HUES48 (cell line): Measurements from ENCODE around the gene SPIRE1.
"Not testable (repeated sequence)": the region's sequence is repeated elsewhere in the genome, so short reads cannot be mapped to it uniquely, and the experiment has no call there.

ENCODE experiments used
- H3K27ac ChIP-seq: one replicate; pipeline ENCODE4 v1.7.0; 2013; ENCODE audit warnings: low read depth, low read length, inconsistent platforms
- H3K27me3 ChIP-seq: 2 replicates; pipeline ENCODE4 v1.6.1; 2013; ENCODE audit warnings: mild to moderate bottlenecking, low read length; ENCODE audit not compliant: control insufficient read depth, insufficient read depth
- H3K36me3 ChIP-seq: 2 replicates; pipeline ENCODE4 v1.6.1; 2013; ENCODE audit warnings: low read length; ENCODE audit not compliant: control insufficient read depth, insufficient read depth
- H3K4me1 ChIP-seq: 2 replicates; pipeline ENCODE4 v1.6.1; 2013; ENCODE audit warnings: mild to moderate bottlenecking, low read length; ENCODE audit not compliant: control insufficient read depth, insufficient read depth
- H3K4me3 ChIP-seq: 2 replicates; pipeline ENCODE4 v1.5.1; 2013; ENCODE audit warnings: mild to moderate bottlenecking, low read depth, low read length
- H3K9ac ChIP-seq: 2 replicates; pipeline ENCODE4 v1.6.1; 2013; ENCODE audit warnings: mild to moderate bottlenecking, low read depth, low read length, moderate library complexity
- H3K9me3 ChIP-seq: 2 replicates; pipeline ENCODE4 v1.6.1; 2013; ENCODE audit warnings: low read length; ENCODE audit not compliant: control insufficient read depth, insufficient read depth

The SPIRE1 gene

DNA sequence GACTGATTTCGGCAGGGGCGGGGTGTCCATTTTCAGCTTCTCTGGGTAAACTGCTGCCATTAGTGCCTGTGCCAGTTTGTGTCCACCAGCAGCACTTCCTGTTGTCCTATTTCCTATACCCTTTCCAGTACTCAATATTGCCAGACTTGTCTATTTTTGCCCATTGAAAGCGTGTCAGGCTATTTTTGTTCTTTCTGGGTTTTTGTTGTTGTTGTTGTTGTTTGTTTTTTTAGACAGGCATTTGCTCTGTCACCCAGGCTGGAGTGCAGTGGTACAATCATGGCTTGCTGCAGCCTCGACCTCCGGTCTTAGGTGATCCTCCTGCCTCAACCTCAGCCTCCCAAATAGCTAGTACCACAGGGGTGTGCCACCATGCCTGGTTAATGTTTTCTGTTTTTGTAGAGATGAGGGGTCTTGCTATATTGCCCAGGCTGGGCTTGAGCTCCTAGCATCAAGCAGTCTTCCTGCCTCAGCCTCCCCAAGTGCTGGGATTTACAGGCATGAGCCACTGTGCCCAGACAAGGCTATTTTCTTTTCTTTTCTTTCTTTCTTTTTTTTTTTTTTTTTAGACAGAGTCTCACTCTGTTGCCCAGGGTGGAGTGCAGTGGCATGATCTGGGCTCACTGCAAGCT, 241.7 kb downstream of the SPIRE1 start:
- Histone ChIP-seq H3K4me1 (peaks cover 13% of the 10 kb centered on the region), H3K27me3 (no peaks in the 10 kb centered on the region), H3K27ac (peak overlapping the region; percentile 58), H3K9ac (no peak overlapping the region), H3K36me3 (no peaks in the 10 kb centered on the region), H3K4me3 (no peak overlapping the region), H3K9me3 (no peaks in the 10 kb centered on the region)

- Histone ChIP-seq H3K4me3 (no peak overlapping the region), H3K36me3 (no peaks in the 10 kb centered on the region), H3K27me3 (peaks cover 14% of the 10 kb centered on the region), H3K4me1 (peaks cover 14% of the 10 kb centered on the region), H3K9ac (no peak overlapping the region), H3K27ac (no peak overlapping the region), H3K9me3 (no peaks in the 10 kb centered on the region)
Measured at GRCh38 chr18:12411456-12411855, 246.5 kb downstream of the SPIRE1 start.

DNA sequence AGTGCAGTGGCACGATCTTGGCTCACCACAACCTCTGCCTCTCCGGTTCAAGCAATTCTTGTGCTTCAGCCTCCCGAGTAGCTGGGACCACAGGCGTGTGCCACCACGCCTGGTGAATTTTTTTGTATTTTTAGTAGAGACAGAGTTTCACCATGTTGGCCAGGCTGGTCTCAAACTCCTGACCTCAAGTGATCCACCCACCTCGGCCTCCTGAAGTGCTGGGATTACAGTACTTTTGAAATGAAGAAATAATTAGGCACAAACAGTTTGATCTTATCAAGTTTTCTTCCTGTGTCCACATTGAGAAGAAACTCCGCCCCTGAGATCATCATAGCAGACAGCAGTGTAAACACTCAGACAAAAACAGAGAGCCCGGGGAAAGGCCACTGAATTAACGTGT, 247.2 kb downstream of the SPIRE1 start:
- not testable (repeated sequence) for H3K27ac ChIP-seq, H3K4me3 ChIP-seq, H3K4me1 ChIP-seq

GRCh38 chr18:12410081-12410481, 247.8 kb downstream of the SPIRE1 start:
- no peaks in the 10 kb centered on the region for H3K36me3 ChIP-seq
- peaks cover 26% of the 10 kb centered on the region for H3K27me3 ChIP-seq
- H3K27ac ChIP-seq, result no peak overlapping the region
- peaks cover 5% of the 10 kb centered on the region for H3K4me1 ChIP-seq
- no peak overlapping the region for H3K4me3 ChIP-seq
- no peaks in the 10 kb centered on the region for H3K9me3 ChIP-seq
- no peak overlapping the region for H3K9ac ChIP-seq

More for the DNA sequence above, 247.2 kb downstream of the SPIRE1 start:
- not testable (repeated sequence) for H3K9ac ChIP-seq, H3K36me3 ChIP-seq, H3K9me3 ChIP-seq
- H3K27me3 ChIP-seq, result peaks cover 21% of the 10 kb centered on the region

DNA sequence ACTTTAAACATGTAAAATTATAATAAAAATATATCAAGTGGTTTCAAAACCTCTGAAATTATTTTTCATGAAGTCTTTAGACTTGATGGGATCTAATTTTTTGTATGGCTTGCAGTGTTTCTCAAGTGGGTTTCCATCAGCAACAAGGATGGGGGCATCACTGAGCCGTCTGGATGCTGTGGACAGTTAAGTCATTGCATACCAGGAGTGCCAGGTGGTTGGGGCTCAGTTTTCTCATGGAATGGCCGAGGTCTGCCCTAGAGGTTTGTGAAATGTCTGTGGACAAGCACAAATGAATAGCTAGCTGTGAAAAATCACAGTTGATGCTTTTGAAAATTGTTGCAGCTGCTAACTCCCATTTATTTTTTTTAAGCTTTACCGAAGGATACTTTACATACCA, 248.4 kb downstream of the SPIRE1 start:
- Histone ChIP-seq H3K36me3 (no peaks in the 10 kb centered on the region), H3K27me3 (peaks cover 28% of the 10 kb centered on the region), H3K27ac (no peak overlapping the region), H3K9ac (no peak overlapping the region), H3K4me1 (peaks cover 5% of the 10 kb centered on the region), H3K9me3 (no peaks in the 10 kb centered on the region), H3K4me3 (no peak overlapping the region)

DNA sequence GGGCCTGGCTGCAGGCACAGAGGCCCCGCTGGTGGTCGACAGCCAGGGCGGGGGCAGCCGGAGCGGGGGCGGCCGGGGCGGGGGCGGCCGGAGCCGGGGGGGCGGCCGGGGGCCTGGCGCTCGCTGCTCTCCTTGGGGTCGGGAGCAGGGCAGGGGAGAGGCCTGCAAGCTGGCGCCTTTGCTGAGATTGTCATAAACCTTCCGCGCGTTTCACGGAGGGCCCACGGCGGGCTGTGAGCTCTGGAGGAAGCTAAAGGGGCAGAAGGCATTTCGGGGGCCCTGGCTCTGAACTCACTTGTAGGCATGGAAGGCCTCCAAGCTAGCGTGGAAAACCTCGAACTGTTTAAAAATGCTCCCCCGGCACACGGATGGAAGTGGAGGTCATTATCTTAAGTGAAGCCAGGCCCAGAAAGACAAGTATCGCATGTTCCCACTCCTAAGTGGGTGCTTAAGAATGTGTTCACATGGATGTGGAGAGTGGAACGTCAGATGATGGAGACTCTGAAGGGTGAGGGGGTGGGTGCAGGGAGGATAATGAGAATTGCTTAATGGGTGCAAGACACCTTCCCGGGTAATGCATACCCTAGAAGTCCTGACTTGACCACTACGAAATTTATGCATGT, 249.5 kb downstream of the SPIRE1 start:
- no peaks in the 10 kb centered on the region for H3K36me3 ChIP-seq
- H3K9me3 ChIP-seq, result no peaks in the 10 kb centered on the region
- peak overlapping the region; percentile 77; the same call in 1 of the 2 replicates for H3K9ac ChIP-seq
- peaks cover 5% of the 10 kb centered on the region for H3K4me1 ChIP-seq
- peak overlapping the region; percentile 78 for H3K27ac ChIP-seq
- H3K4me3 ChIP-seq, result peak overlapping the region; percentile 65
- H3K27me3 ChIP-seq, result peaks cover 28% of the 10 kb centered on the region

DNA sequence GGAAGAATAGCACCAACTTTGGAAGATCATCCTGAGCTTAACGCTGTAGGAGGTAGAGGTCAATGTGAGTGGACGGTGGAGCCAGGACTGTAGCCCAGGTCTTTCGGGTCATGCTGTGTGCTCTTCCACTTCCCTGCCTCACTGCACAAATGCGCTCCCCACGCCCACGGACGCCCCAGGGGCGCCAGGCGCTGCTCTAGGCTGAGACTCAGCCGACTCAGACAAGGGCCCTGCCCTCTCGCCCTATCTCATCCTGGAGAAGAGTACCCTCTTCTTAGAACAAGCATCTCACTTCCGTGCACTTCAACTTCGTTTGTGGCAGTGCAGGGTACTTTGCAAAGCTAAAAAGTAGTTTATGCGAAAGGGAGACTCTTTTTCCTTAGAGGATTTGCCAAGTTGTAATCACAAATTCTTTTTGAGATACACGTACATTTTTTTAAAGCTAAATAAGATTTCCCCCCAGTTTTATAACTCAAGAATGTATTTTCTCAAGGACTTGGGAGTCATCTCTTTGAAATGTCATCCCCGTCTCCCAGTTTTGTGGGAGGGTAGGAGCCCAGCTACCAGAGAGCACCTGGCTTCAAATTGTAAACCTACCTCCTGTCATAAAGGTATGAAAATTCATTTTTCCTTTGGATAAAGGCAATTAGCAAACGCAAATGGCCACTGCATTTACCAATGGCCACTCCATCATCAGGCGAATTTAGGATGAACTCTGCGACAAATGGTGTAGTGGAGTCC, 251.4 kb downstream of the SPIRE1 start:
- no peaks in the 10 kb centered on the region for H3K9me3 ChIP-seq
- H3K4me1 ChIP-seq, result peaks cover 5% of the 10 kb centered on the region
- no peak overlapping the region for H3K9ac ChIP-seq
- no peak overlapping the region for H3K27ac ChIP-seq
- no peaks in the 10 kb centered on the region for H3K36me3 ChIP-seq
- no peak overlapping the region for H3K4me3 ChIP-seq
- H3K27me3 ChIP-seq, result peaks cover 28% of the 10 kb centered on the region

DNA sequence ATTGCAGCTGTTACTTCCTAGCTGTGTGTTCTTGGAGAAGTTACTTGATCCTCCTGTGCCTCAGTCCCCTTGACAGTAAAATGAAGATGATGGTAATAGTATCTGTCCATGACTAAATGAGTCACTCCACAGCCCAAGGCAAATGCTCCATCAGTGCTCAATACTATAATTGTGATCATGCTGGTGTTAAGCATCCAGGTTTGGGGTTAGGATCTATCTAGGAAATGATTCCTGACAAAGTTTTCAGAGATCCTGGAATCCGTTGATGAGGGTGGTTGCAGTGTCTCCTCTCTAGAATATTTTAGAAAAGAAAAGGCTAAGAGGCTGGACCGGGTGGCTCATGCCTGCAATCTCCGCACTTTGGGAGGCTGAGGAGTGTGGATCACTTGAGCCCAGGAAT, 252.8 kb downstream of the SPIRE1 start:
- Histone ChIP-seq H3K9me3 (no peaks in the 10 kb centered on the region), H3K4me3 (no peak overlapping the region), H3K27ac (no peak overlapping the region), H3K27me3 (peaks cover 28% of the 10 kb centered on the region), H3K9ac (no peak overlapping the region), H3K36me3 (no peaks in the 10 kb centered on the region), H3K4me1 (peaks cover 5% of the 10 kb centered on the region)

GRCh38 chr18:12403601-12404506, 254.1 kb downstream of the SPIRE1 start:
- peaks cover 28% of the 10 kb centered on the region for H3K27me3 ChIP-seq
- H3K9ac ChIP-seq, result no peak overlapping the region
- peaks cover 5% of the 10 kb centered on the region for H3K4me1 ChIP-seq
- no peak overlapping the region for H3K4me3 ChIP-seq
- H3K27ac ChIP-seq, result no peak overlapping the region
- H3K9me3 ChIP-seq, result no peaks in the 10 kb centered on the region
- H3K36me3 ChIP-seq, result no peaks in the 10 kb centered on the region

- Histone ChIP-seq H3K9me3 (no peaks in the 10 kb centered on the region), H3K4me1 (no peaks in the 10 kb centered on the region), H3K36me3 (no peaks in the 10 kb centered on the region), H3K9ac (no peak overlapping the region), H3K4me3 (no peak overlapping the region), H3K27ac (no peak overlapping the region), H3K27me3 (peaks cover 18% of the 10 kb centered on the region)
Measured at GRCh38 chr18:12401881-12402280, 256.0 kb downstream of the SPIRE1 start.
